OCI-LY1 (cell line): Measurements from ENCODE around the gene SPTBN2.
"Not testable (repeated sequence)": the region's sequence is repeated elsewhere in the genome, so short reads cannot be mapped to it uniquely, and the experiment has no call there.

Experiments
- H2AFZ ChIP-seq: fragments of 200-600 bp; sonication (generic), shearing (Covaris generic); 2 replicates; pipeline ENCODE4 v1.6.0; 2014; ENCODE audit warnings: antibody characterized with exemption, mild to moderate bottlenecking, low read length
- H3F3A ChIP-seq: fragments of 200-600 bp; sonication (generic), shearing (Covaris generic); 2 replicates; pipeline ENCODE4 v1.6.0; 2014; ENCODE audit warnings: mild to moderate bottlenecking, antibody characterized with exemption, low read length, moderate library complexity; ENCODE audit not compliant: insufficient read depth
- H3K27ac ChIP-seq: fragments of 200-600 bp; sonication (generic); 2 replicates; pipeline ENCODE4 v1.5.1; 2014; ENCODE audit warnings: low read length, mixed run types, mild to moderate bottlenecking, low read depth; ENCODE audit not compliant: poor library complexity, severe bottlenecking
- H3K27me3 ChIP-seq: fragments of 200-600 bp; sonication (generic); 2 replicates; pipeline ENCODE4 v1.6.0; 2014; ENCODE audit warnings: antibody characterized with exemption, mild to moderate bottlenecking, low read length, moderate library complexity; ENCODE audit not compliant: insufficient read depth
- H3K36me3 ChIP-seq: fragments of 200-600 bp; sonication (generic); 2 replicates; pipeline ENCODE4 v1.6.1; 2014; ENCODE audit warnings: mild to moderate bottlenecking, antibody characterized with exemption, low read length, moderate library complexity, mixed read lengths; ENCODE audit not compliant: insufficient read depth
- H3K4me1 ChIP-seq: fragments of 200-600 bp; sonication (generic); 2 replicates; pipeline ENCODE4 v1.5.1; 2014; ENCODE audit warnings: mild to moderate bottlenecking, low read length, moderate library complexity; ENCODE audit not compliant: insufficient read depth, severe bottlenecking
- H3K4me2 ChIP-seq: fragments of 200-600 bp; sonication (generic), shearing (Covaris generic); 2 replicates; pipeline ENCODE4 v1.6.1; 2014; ENCODE audit warnings: low read length
- H3K4me3 ChIP-seq: fragments of 200-600 bp; sonication (generic); 2 replicates; pipeline ENCODE4 v1.5.1; 2014; ENCODE audit warnings: low read length, low read depth, mild to moderate bottlenecking, mixed read lengths; ENCODE audit not compliant: poor library complexity, severe bottlenecking
- H3K79me2 ChIP-seq: fragments of 200-600 bp; shearing (Covaris generic); 2 replicates; pipeline ENCODE4 v1.6.1; 2016; ENCODE audit warnings: mixed run types, low read length, mixed read lengths; ENCODE audit not compliant: insufficient read depth
- H3K9ac ChIP-seq: fragments of 200-600 bp; sonication (generic), shearing (Covaris generic); 2 replicates; pipeline ENCODE4 v1.6.1; 2014; ENCODE audit warnings: mild to moderate bottlenecking, low read length, mixed read lengths
- H3K9me2 ChIP-seq: fragments of 200-600 bp; sonication (generic), shearing (Covaris generic); 2 replicates; pipeline ENCODE4 v1.6.1; 2014; ENCODE audit warnings: low read depth, mild to moderate bottlenecking, low read length, mixed read lengths
- H3K9me3 ChIP-seq: fragments of 200-600 bp; shearing (Covaris generic); 2 replicates; pipeline ENCODE4 v1.6.1; 2014; ENCODE audit warnings: low read length, mixed read lengths
- H4K20me1 ChIP-seq: fragments of 200-600 bp; sonication (generic), shearing (Covaris generic); 2 replicates; pipeline ENCODE4 v1.6.0; 2016; ENCODE audit warnings: mild to moderate bottlenecking, low read length; ENCODE audit not compliant: insufficient read depth
- EZH2 ChIP-seq: fragments of 200-600 bp; sonication (generic), shearing (Covaris generic); IDR thresholded peaks from 2 replicates; pipeline ENCODE4 v1.8.0; 2017; ENCODE audit warnings: borderline replicate concordance, mixed run types, mild to moderate bottlenecking, antibody characterized with exemption, low read length, moderate library complexity, mixed read lengths
- TF ChIP-seq, protein P1 (sequence below): fragments of 200-600 bp; sonication (generic), shearing (Covaris generic); IDR thresholded peaks from 2 replicates; pipeline ENCODE4 v1.5.1; 2017; ENCODE audit warnings: mild to moderate bottlenecking, antibody characterized with exemption, low read length, moderate library complexity, mixed read lengths

SPTBN2 gene

DNA sequence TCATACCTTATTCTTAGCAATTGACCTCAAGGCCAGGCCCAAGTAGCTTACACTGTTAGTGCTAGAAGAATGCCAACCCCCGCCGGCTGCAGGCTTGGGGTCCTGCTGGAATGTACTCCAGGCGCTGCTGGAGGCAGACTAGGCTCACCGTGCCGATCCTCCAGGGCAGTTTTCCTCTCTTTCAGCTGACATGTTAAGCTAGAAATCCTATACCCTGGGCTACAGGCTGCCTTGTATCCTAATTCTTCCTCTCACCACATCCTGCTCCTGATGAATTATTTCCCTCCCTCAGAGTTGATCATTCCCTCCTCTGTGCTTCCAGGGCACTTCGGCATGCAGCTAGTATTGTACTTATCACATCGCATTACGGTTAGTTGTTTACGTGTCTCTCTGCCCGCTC lies 3.4 kb downstream of the SPTBN2 start:
- no peak overlapping the region for H3K9ac ChIP-seq
- no peaks in the 10 kb centered on the region for H3K36me3 ChIP-seq
- no peaks in the 10 kb centered on the region for H3K27me3 ChIP-seq
- H4K20me1 ChIP-seq: no peaks in the 10 kb centered on the region
- H3K27ac ChIP-seq: no peak overlapping the region
- TF ChIP-seq EZH2: no peak
- TF ChIP-seq, protein P1, sequence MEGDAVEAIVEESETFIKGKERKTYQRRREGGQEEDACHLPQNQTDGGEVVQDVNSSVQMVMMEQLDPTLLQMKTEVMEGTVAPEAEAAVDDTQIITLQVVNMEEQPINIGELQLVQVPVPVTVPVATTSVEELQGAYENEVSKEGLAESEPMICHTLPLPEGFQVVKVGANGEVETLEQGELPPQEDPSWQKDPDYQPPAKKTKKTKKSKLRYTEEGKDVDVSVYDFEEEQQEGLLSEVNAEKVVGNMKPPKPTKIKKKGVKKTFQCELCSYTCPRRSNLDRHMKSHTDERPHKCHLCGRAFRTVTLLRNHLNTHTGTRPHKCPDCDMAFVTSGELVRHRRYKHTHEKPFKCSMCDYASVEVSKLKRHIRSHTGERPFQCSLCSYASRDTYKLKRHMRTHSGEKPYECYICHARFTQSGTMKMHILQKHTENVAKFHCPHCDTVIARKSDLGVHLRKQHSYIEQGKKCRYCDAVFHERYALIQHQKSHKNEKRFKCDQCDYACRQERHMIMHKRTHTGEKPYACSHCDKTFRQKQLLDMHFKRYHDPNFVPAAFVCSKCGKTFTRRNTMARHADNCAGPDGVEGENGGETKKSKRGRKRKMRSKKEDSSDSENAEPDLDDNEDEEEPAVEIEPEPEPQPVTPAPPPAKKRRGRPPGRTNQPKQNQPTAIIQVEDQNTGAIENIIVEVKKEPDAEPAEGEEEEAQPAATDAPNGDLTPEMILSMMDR: no peak
- no peaks in the 10 kb centered on the region for H3K9me3 ChIP-seq
- no peaks in the 10 kb centered on the region for H3K9me2 ChIP-seq
- no peak overlapping the region for H3K4me2 ChIP-seq
- peaks cover 36% of the 10 kb centered on the region for H3K4me1 ChIP-seq
- H3F3A ChIP-seq: no peaks in the 10 kb centered on the region
- no peaks in the 10 kb centered on the region for H3K79me2 ChIP-seq
- H3K4me3 ChIP-seq: no peak overlapping the region
- H2AFZ ChIP-seq: no peak overlapping the region

GRCh38 chr11:66725114-66725513 lies 3.9 kb downstream of the SPTBN2 start:
- Histone ChIP-seq H3K4me1 (peaks cover 41% of the 10 kb centered on the region), H3K27me3 (no peaks in the 10 kb centered on the region), H3K9me2 (no peaks in the 10 kb centered on the region), H3K4me3 (no peak overlapping the region), H3K79me2 (no peaks in the 10 kb centered on the region), H3K27ac (no peak overlapping the region), H3K9ac (no peak overlapping the region), H2AFZ (no peak overlapping the region), H3K4me2 (no peak overlapping the region), H4K20me1 (no peaks in the 10 kb centered on the region), H3K9me3 (no peaks in the 10 kb centered on the region), H3F3A (no peaks in the 10 kb centered on the region), H3K36me3 (no peaks in the 10 kb centered on the region)
- TF ChIP-seq, protein P1: no peak
- TF ChIP-seq EZH2: no peak

DNA sequence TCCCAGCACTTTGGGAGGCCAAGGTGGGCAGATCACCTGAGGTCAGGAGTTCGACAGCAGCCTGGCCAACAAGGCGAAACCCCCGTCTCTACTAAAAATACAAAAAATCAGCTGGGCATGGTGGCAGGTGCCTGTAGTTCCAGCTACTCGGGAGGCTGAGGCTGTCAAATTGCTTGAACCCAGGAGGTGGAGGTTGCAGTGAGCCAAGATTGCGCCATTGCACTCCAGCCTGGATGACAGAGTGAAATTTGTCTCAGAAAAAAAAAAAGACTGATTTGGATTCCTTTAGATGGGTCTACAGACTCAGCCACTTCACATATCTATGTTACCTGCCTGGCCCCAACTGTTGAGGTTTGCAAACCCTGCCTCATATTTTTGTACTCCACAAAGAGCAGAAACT lies 4.8 kb downstream of the SPTBN2 start:
- not testable (repeated sequence) for H3K36me3 ChIP-seq, H3K9me2 ChIP-seq, H3K27me3 ChIP-seq, H4K20me1 ChIP-seq, H3K9me3 ChIP-seq, H3K9ac ChIP-seq, H3F3A ChIP-seq, H2AFZ ChIP-seq, H3K4me3 ChIP-seq, H3K27ac ChIP-seq, H3K79me2 ChIP-seq, H3K4me2 ChIP-seq
- H3K4me1 ChIP-seq: peaks cover 43% of the 10 kb centered on the region

- Histone ChIP-seq H3K36me3 (peaks cover 11% of the 10 kb centered on the region), H3K27me3 (no peaks in the 10 kb centered on the region), H3K79me2 (no peaks in the 10 kb centered on the region), H3K4me1 (peaks cover 38% of the 10 kb centered on the region), H3K9ac (no peak overlapping the region), H3K27ac (no peak overlapping the region), H3K9me3 (no peaks in the 10 kb centered on the region), H2AFZ (no peak overlapping the region), H3K9me2 (no peaks in the 10 kb centered on the region), H3K4me2 (no peak overlapping the region), H4K20me1 (no peaks in the 10 kb centered on the region), H3K4me3 (no peak overlapping the region), H3F3A (no peaks in the 10 kb centered on the region)
- TF ChIP-seq, protein P1: no peak
- TF ChIP-seq EZH2: no peak
Observed at GRCh38 chr11:66723693-66724092, 5.3 kb downstream of the SPTBN2 start.
